HG02870 (cell line): ENCODE data around the gene ZFPL1.

Experiments
- ATAC-seq: cut with Tn5 transposase; IDR thresholded peaks from one replicate; pipeline ENCODE4 v1.9.1; 2021; ENCODE audit warnings: mild to moderate bottlenecking, moderate library complexity; ENCODE audit not compliant: unreplicated experiment

The ZFPL1 gene

DNA sequence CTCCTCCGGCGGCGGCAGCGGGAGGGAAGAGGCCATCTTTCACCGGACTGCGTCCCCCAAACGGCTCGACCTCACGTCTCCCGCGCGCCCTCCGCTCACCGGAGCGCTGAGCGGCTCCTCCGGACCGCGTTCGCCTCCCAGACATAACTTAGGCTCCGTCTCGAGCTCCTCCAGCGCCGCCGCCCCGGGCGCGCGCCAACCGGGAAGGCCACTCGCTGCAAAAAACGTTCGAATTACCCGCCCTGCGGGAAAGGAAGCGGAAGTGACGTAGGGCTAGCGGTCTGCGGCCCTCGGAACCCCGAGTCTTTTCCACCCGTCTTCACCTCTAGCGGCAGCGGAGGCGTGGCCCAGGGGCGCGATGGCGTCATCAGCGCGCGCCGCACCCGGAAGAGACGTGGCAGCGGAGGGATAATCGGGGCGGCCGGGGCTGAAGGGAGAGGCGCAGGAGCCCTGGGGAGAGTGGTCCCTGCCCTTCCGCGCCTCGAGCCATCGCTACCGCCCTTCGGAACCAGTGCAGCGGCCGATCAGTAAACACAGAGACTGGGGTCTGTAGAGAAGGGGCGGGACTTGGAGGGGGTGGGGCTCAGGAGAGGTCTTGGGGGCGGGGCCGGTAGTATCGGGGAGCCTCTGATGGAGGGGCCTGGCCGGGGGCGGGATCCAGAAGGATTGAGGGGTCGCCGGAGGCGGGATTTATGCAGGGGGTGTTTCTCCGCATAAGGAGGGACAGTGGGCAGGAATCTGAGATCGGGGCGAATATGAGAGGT, at the start of gene ZFPL1, which contains the start of gene CDCA5:
Gene ZFPL1 (plus strand): TSS at position 389 of the 764 bp plus-strand sequence. CDS start 477 bp downstream, outside the sequence.
Gene CDCA5 (minus strand): TSS at position 207 of the 764 bp plus-strand sequence. CDS start 62 bp downstream, at position 145.
- peak; percentile 78 for ATAC-seq

DNA sequence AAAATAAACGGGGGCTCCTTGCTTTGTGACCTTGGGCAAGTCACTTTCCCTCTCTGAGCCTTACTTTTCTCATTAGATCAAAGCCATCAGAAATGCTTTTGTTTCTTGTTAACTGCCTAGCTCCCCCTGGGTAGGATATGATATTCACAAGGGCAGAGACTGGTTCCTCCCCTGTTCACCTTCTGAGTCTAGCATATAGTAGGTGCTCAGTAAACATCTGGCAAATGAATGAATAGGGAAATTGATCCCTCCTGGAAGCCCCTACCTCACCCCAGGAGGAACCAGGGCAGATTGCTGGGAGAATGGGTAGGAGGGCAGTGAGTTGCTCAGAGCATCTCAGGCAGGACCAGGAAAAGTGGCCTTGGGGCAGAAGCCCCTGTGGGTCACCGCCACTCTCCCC, 49.6 kb upstream of the ZFPL1 start:
- no peak for ATAC-seq

DNA sequence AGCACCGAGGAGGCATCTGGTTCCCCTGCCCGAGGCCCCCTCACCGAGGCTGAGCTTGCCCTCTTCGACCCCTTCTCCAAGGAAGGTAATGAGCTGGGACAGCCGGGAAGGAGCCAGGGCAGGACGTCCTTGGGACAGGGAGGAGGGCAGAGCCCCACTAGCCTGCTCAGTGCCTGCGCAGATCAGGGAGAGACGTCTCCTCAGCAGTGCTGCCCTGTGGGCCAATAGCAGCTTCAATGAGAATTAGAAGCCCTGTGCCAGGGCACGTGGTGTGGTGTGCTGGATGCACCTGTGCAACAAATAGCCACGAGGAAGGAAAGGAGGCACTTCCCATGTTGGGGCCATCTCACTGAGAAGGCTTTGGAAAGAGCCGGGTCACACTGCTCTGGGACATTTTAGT, 48.4 kb upstream of the ZFPL1 start:
- no peak for ATAC-seq

DNA sequence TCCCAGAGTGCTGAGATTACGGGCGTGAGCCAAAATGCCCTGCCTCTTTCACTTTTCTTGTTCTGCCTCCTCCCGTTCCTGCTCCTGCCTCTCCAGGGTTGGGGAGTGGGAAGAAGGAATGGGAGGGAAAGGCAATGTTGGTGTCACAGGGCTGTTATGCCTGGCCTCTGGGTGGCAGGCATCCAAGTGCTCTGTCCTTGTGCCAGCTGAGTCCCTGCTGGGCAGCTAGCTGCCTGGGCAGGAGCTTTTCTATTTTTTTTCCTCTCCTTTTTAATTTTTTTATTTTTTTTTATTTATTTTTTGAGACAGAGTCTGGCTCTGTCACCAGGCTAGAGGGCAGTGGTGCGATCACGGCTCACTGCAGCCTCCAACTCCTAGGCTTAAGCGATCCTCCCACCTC, 47.1 kb upstream of the ZFPL1 start:
- no peak for ATAC-seq

DNA sequence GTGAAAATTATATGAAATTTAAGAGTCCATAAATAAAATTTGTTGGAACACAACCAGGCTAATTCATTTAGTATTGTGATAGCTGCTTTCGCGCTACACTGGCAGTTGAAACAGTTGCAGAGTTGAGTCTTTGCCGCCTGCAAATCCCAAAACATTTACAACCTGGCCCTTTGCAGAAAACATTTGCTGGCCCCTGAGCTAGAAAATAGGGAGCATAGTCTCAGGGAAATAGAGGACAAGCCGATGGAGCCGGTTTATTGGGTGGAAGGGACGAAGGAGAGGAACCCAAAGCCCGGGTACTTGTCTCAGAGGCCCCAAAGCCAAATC, 43.5 kb upstream of the ZFPL1 start:
- no peak for ATAC-seq

DNA sequence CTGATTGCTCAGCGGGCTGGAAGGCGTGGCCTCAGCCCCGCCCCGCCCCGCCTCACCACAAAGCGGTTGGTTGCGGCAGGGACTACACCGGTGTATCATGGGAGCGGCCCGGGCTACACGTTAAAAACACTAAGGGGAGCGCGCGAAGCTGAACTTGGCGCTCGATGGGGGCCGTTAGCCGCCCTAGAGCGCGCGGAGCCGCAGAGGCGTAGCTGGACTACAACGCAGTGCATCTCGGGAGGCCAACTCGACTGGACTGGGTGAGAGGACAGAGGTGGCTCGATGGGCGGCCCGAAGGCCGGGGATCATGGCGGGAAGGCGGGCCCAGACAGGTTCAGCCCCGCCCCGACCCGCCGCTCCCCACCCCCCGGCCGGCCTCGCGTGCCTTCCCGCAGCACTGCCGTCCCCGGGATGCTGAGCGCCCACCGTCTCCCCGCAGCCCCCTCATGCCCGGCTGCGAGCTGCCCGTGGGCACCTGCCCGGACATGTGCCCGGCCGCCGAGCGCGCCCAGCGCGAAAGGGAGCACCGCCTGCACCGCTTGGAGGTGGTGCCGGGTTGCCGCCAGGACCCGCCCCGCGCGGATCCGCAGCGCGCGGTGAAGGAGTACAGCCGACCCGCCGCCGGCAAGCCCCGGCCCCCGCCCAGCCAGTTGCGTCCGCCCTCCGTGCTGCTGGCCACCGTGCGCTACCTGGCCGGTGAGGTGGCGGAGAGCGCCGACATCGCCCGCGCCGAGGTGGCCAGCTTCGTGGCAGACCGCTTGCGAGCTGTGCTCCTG, 43.0 kb upstream of the ZFPL1 start, which contains the start of gene SAC3D1:
Gene SAC3D1 (plus strand): TSS at position 364 of the 776 bp plus-strand sequence. CDS start 83 bp downstream, at position 447.
- ATAC-seq, result peak; percentile 86

DNA sequence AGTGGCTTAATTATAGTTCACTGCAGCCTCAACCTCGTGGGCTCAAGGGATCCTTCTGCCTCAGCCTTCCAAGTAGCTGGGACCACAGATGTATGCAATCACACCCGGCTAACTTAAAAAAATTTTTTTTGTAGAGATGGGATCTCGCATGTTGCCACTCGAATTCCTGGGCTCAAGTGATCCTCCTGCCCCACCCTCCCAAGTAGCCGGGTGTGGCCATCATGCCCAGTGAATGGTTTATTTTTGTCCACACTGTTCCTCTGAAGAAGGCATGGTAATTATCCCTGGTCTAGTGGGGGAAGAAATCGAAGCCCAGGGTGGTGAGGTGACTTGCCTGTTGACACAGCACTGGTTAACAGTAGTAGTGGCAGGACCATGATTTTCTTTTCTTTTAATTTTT, 41.1 kb upstream of the ZFPL1 start:
- no peak for ATAC-seq

DNA sequence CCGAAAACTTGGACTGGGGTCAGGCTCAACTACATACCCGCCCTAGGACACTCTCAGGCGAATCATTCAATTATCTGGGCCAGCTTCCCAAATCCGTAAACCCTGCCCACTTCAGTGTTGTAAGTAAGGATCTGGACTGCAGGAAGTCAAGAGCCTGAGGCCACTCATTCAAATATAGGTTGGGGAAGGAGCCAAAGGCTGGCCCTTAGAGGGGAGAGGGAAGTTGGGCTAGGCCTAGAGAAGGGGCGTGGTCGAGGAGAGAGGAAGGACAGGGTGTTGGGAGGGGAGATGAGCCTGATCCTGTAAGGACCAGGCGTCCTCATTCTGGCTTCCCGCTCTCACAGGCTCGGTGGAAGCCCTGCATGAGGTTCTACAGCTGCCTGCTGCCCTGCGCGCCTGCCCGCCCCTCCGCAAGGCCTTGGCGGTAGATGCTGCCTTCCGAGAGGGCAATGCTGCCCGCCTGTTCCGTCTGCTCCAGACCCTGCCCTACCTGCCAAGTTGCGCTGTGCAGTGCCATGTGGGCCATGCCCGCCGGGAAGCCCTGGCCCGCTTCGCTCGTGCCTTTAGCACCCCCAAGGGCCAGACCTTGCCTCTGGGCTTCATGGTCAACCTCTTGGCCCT, 40.0 kb upstream of the ZFPL1 start:
- ATAC-seq, result no peak

DNA sequence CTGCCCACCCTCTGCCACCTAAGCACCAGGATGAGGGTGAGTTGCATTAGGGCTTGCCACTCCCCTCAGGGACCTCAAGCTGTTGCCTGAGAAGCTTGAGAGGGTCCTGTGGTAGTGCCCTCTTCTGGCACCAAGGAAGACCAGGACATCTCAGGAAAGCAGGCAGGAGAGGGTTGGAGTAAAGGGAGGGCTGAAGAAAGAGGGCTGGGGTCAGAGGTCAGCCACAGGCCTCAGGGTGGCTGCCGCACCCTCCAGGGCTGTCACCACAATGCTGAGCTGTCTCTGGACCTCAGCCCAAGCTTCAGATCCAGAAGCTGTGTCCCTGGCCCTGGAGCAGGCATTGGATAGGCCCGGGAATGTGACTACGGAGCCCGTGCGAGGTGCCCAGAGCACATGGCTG, 39.0 kb upstream of the ZFPL1 start:
- ATAC-seq, result no peak

DNA sequence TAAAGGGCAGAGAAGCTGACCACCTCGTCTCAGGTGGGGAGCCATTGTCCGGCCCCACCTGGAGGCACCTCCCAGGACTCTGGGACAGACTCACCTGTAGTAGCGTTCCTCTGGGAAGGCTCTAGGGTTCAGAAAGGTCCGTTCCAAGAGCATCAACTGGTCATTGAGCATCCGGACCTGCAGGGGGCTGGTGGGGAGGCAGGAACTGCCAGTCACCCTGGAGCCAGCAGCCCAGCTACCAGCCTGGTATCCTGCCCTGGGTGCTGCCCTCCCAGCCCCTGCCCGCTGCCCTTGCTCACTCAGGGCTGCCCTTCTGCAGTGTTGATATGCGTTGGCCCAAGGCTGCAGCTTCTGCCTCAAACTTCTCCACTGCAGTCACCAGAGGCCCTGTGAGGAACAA, 38.3 kb upstream of the ZFPL1 start:
- ATAC-seq, result no peak

DNA sequence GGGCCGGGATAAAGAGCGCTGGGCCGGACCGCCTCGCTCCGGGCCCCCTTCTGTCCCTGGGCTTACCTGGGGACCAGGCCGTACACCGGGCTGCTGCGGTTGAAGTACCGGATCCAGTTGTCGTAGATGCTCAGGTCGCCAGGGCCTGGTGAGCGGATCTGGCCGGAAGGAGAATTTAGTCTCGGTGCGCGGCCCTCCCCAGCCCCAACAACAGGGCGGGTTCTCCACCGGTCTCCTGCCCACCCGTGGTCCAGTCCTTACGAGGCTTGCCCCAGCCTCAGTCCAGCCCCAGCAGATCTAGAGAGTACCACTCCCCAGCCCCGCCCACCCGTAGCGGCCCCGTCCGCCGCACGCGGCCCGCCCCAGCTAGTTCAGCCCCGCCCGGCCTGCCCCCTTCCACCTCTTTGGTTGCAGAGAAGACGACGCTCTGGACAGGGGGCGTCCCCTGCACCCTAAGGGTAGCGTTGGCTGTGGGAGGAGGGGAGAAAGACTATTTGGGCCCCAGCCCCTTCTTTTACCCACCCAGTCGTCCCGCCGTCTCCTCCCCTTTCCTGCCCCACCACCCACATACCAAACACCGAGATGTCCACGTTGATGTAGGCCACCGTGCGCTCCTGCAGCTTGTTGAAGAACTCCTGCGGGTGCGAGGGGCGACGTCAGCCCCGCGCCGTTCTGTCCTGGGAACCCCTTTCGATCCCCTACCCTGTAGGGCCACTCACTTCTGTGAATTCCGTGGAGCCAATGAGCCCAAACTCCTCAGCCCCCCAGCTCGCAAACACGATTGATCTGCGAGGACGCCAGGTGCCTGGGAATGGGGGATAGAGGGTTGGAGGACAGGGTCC, 36.2 kb upstream of the ZFPL1 start:
- no peak for ATAC-seq

DNA sequence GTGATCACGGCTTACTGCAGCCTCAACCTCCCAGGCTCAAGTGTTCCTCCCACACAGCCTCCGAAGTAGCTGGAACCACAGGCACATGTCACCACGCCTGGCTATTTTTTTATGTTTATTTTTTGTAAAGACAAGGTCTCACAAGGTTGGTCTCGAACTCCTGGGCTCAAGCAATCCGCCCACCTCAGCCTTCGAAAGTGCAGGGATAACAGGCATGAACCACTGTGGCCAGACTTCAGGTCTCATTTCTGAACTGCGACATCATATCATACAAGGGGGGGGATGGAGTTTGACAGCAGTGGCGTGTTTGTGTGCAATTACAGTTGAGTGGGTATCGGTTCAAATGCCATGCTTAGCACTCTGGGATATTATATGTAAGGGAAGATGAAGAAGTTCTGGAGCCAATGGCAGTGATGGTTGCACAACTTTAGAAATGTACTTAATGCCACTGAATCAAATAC, 32.6 kb upstream of the ZFPL1 start:
- no peak for ATAC-seq

DNA sequence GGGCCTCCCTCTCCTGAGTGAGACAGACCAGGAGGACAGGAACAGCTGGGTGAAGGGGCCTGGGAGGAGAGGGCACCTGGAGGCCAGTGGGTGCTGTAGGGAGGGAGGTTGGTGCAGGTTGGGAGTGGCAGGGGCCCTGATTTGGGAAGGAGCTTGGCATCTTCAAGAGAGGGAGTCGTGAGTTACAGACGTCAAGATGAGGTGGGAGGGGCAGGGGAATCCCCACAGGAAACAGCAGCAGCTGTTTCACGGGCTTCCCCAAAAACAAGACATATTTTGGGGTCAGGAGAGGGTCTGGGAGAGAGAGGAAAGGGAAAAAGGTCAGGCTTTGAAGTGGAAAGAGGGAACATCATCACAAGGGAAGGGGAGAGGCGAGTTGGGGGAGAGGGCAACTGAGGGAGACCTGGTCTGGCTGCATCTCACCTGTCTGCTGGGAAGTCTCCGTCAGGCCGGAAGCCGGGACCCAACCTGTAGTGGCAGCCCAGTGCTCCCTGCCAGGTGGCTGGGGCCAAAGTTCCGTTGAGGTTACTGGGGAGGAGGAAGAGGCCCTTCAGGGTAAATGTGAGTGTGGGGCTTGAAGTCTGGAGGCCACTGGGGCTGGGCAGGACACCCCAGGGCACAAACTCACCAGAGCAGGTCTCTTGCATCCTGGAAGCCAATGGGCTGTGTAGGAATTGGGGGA, 30.1 kb upstream of the ZFPL1 start:
- no peak for ATAC-seq

DNA sequence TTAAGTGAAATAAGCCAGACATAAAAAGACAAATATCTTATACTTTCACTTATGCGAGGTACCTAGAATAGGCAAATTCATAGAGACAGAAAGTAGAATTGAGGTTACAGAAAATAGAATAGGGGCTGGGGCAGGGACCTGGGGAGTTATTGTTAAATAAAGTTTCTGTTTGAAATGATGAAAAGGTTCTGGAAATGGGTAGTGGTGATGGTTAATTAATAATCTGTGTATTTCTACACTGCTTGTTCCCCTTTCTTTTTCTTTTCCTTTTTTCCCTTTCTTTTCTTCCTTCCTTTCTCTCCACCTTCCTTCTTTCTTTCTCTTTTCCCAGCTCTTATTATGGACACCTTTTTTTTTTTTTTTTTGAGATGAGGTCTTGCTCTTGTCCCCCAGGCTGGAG, 28.5 kb upstream of the ZFPL1 start:
- ATAC-seq, result no peak

DNA sequence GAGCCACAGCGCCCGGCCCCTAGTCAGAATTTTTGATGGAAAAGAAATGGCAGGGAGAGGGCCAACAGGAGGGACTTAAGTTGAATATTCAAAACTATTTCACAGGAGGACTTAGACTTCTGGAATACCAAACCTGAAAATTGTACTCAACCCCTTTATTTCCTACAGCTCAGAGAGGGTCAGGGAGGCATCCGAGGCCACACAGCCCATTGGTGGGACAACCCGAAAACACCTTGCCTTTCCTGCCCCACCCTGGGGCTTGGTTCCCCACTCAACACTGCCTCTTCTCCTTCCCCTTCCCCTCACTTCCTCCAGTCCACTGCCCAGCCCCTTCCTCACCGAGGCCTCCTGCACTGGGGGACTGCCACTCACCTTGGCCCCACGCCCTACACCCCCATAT, 27.0 kb upstream of the ZFPL1 start:
- ATAC-seq, result no peak

DNA sequence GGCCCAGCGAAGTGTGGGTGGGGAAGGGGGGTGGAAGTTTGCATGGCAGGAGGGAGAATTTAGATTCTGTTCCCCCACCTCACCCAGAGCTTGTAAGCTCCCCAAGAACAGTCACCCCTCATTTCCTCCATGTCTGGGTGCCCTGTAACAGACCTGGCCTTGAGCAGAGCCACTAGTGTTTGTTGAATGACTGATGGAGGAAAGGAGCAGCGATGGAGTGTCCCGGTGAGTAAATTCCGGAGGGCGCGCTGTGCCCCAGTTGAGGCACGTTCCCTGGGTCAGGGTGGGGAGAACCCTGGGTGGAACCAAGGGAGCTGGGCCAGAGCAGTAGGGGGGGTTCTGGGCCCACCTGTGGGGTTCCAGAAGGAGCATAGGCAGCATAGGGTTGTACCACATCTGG, 26.5 kb upstream of the ZFPL1 start:
- no peak for ATAC-seq

DNA sequence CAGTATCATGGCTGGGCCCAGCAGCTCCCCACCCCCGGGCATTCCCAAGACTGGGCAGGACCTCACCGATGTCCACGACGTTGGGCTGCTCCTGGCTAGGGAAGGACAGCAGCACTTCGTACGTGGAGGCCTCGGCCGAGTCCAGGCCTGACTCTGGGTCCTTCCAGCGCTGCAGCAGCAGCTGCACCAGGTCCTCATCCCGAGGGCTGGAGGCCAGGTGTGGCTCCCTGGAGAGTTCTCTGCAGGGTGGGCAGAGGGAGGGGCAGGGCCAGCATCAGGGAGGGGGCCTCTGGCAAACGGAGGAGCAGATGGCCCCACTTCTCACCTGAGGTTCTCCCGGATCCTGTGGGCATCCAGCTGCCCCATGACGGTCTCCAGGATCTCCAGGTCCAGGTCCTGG, 26.0 kb upstream of the ZFPL1 start:
- no peak for ATAC-seq

DNA sequence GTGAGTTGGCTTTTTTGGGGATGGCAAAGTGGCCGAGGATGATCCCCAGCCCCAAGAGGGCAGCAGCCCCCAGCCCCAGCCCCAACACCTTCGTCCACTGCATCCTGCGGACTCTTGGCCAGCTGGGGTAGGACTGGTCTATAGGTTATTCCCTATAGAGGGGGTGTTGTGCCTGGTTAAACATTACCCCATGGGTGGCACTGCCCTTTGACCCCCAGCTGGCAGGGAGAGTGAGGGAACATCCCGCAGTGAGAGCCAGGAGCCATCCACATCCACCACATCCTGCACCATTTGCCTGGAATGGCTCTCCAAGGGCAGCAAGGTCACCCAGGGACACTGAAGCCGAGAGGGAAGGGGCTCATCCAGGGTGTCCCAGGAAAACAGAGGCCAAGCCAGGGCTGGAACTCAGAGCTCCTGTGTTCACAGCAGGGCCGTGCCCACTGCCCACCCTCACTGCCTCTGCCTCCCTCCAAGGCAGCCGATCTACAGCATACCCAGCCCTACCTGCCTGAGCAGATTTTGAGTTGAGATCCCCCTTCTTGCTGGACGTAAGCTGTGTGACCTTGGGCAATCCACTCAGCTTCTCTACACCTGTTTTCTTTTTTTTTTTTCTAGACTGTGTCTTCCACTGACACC, 25.5 kb upstream of the ZFPL1 start, which contains the start of gene NAALADL1:
Gene NAALADL1 (minus strand): TSS at position 135 of the 636 bp plus-strand sequence. CDS start 32 bp downstream, at position 103.
- no peak for ATAC-seq

DNA sequence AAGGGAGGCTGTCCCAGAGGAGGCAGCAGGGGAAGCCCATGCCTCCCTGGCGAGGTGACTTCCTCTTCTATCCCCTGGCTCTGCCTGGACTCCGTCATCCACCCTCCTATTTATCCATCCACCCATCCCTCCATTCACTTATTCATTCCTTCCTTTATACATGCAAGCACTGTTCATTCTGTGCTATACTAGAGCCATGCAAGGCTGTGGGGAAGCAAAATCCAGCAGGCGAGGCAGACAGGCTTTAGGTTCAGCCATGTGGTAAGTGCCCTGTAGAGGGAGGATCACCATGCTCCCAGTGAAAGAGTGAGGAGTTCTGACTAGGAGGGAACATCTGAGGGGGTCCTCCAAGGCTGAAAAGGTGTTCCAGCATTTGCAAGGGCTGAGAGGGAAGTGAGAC, 24.5 kb upstream of the ZFPL1 start:
- no peak for ATAC-seq
